ENCODE results near the gene KRTAP5-9.

DNA sequence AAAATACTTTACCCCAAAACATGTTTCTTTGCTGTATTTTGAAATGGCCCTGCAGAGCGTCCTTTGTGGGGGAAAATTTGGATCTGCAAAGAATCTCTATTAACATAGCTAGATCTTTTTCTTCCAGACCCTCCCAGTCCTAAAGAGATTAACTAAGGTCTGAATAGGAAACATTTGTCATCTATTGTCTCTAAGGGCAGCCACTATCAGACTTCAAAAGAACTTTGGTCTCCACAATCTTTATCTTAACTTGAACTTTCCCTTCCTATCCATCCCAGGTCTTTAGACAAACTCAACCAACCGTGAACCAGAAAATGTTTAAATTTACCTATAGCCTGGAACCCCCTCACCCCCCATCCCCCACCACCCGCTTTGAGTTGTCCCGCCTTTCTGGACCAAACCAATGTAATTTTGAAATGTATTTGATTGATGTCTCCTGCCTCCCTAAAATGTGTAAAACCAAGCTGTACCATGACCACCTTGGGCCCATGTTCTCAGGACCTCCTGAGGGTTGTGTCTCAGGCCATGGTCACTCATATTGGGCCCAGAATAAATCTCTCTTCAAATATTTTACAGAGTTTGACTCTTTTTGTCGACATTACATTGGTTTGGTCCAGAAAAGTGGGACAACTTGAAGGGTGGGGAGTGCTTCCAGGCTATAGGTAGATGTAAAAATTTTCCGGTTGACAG is 3.5 kb upstream of the KRTAP5-9 start:
- TF ChIP-seq, protein P1, sequence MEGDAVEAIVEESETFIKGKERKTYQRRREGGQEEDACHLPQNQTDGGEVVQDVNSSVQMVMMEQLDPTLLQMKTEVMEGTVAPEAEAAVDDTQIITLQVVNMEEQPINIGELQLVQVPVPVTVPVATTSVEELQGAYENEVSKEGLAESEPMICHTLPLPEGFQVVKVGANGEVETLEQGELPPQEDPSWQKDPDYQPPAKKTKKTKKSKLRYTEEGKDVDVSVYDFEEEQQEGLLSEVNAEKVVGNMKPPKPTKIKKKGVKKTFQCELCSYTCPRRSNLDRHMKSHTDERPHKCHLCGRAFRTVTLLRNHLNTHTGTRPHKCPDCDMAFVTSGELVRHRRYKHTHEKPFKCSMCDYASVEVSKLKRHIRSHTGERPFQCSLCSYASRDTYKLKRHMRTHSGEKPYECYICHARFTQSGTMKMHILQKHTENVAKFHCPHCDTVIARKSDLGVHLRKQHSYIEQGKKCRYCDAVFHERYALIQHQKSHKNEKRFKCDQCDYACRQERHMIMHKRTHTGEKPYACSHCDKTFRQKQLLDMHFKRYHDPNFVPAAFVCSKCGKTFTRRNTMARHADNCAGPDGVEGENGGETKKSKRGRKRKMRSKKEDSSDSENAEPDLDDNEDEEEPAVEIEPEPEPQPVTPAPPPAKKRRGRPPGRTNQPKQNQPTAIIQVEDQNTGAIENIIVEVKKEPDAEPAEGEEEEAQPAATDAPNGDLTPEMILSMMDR (conservative IDR thresholded peaks at IDR 0.05; ENCODE audit: low read depth, low read length): no peak
- TF ChIP-seq EZH2phosphoT487 (IDR thresholded peaks at IDR 0.05; ENCODE audit: borderline replicate concordance, low read length): no peak
- no peak for TF ChIP-seq EZH2 (IDR thresholded peaks at IDR 0.05; ENCODE audit: low read length, unreplicated experiment)
